Measurements from ENCODE around the gene UGT3A1.
A peak's percentile ranks its signal among the peaks of the same experiment; 100 is the strongest.
"Not testable (repeated sequence)": the region's sequence is repeated elsewhere in the genome, so short reads cannot be mapped to it uniquely, and the experiment has no call there.

The UGT3A1 gene

GRCh38 chr5:35990941-35991611 is at the start of gene UGT3A1:
TSS of gene UGT3A1 (minus strand) at chr5:35991390. CDS start at chr5:35991240, 150 bp downstream.
- H3K27me3 Mint-ChIP-seq, result peaks cover 30% of the 10 kb centered on the region
- H3K9me3 Mint-ChIP-seq, result no peaks in the 10 kb centered on the region
- ATAC-seq, result no peak
- no peaks in the 10 kb centered on the region for H3K4me1 Mint-ChIP-seq
- no peak within 1 kb of the TSS for H3K4me3 Mint-ChIP-seq
- no peak for DNase-seq
- H3K27ac Mint-ChIP-seq, result peak within 1 kb of the TSS in 1 of 2 donors; percentile 36

DNA sequence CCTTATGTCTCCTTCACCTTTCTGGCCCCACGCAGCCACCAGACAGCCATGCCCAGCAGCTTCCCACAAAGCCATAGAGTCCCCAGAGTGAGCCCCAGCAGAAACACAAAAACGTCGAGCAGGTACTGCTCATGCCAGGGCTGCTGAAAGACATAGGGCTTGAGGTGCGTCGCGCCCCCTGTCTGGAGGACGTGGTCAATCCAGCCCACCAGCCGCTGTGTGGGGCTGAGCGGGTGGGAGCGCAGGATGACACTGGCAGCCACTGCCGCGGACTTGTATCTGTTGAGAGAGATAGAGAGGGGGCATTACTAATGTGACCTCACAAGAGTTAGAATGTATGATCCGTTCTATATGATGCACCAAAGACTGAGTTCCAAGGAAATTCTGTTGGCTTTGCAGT is 44.5 kb upstream of the UGT3A1 start:
- H3K4me1 Mint-ChIP-seq, result no peaks in the 10 kb centered on the region
- no peak for DNase-seq
- ATAC-seq, result no peak
- H3K4me3 Mint-ChIP-seq, result no peak overlapping the region
- H3K27ac Mint-ChIP-seq, result no peak overlapping the region
- H3K27me3 Mint-ChIP-seq, result no peaks in the 10 kb centered on the region
- H3K9me3 Mint-ChIP-seq, result no peaks in the 10 kb centered on the region

- not testable (repeated sequence) for H3K9me3 Mint-ChIP-seq, H3K4me3 Mint-ChIP-seq, ATAC-seq, H3K27me3 Mint-ChIP-seq, H3K4me1 Mint-ChIP-seq, DNase-seq, H3K27ac Mint-ChIP-seq
Measured at GRCh38 chr5:36034536-36035134, 43.4 kb upstream of the UGT3A1 start.

DNA sequence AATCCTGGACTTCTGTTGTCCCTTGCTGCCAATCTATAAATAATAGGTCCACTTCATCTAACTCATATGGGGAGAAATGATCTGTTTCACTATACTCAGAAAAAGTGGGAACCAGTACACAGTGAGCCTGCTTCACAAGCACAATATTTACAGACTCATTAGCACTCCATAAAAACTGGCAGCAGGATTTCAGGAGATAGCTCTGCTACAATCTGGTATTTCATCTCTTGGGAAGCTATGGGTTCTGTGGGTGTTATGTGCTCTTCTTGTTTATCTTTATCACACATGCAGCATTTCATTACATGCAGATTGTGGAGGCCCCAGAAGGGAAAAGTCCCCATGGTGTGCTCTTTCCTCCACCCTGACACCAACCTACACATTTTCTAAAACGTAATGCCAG is 42.3 kb upstream of the UGT3A1 start:
- H3K4me3 Mint-ChIP-seq, result no peak overlapping the region
- H3K4me1 Mint-ChIP-seq, result no peaks in the 10 kb centered on the region
- DNase-seq, result no peak
- no peaks in the 10 kb centered on the region for H3K27me3 Mint-ChIP-seq
- no peaks in the 10 kb centered on the region for H3K9me3 Mint-ChIP-seq
- H3K27ac Mint-ChIP-seq, result no peak overlapping the region
- no peak for ATAC-seq

DNA sequence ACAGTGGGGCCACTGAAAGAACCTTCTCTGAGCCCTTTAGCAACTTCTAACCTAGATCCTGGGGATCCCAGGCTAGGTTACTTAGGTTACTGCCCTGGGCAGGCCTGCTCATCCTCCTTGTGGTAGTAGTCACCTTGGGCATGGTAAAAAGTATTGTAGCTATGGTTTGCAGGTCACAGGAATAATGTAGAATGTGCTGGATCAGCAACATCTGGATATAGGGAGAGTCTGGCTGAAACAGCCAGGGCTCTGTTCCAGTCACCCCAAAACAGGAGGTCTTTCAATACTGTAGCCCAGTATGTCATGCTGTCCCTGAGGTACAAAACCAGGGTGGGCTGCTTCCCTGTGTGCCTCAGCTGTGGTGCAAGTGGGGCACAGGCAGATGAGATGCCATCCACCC is 41.9 kb upstream of the UGT3A1 start:
- H3K27ac Mint-ChIP-seq, result no peak overlapping the region
- H3K9me3 Mint-ChIP-seq, result no peaks in the 10 kb centered on the region
- no peaks in the 10 kb centered on the region for H3K4me1 Mint-ChIP-seq
- DNase-seq, result no peak
- no peaks in the 10 kb centered on the region for H3K27me3 Mint-ChIP-seq
- ATAC-seq, result no peak
- H3K4me3 Mint-ChIP-seq, result no peak overlapping the region

GRCh38 chr5:36031223-36031622 is 40.0 kb upstream of the UGT3A1 start:
- ATAC-seq (no peak), DNase-seq (no peak)
- no peak overlapping the region for H3K27ac Mint-ChIP-seq
- no peaks in the 10 kb centered on the region for H3K27me3 Mint-ChIP-seq
- H3K4me1 Mint-ChIP-seq, result no peaks in the 10 kb centered on the region
- H3K4me3 Mint-ChIP-seq, result no peak overlapping the region
- H3K9me3 Mint-ChIP-seq, result peaks cover 0 to 6% of the 10 kb centered on the region in 2 donors

- no peaks in the 10 kb centered on the region for H3K4me1 Mint-ChIP-seq
- peaks cover 4 to 6% of the 10 kb centered on the region in 2 donors for H3K9me3 Mint-ChIP-seq
- H3K27me3 Mint-ChIP-seq, result no peaks in the 10 kb centered on the region
- DNase-seq (no peak), ATAC-seq (no peak)
- no peak overlapping the region for H3K4me3 Mint-ChIP-seq
- no peak overlapping the region for H3K27ac Mint-ChIP-seq
Measured at GRCh38 chr5:36029914-36030313, 38.7 kb upstream of the UGT3A1 start.

- Mint-ChIP-seq H3K9me3 (peaks cover 4 to 15% of the 10 kb centered on the region in 2 donors), H3K4me1 (no peaks in the 10 kb centered on the region), H3K27ac (no peak overlapping the region), H3K4me3 (no peak overlapping the region), H3K27me3 (peaks cover 9% of the 10 kb centered on the region)
- no peak for DNase-seq
- ATAC-seq, result no peak
Measured at GRCh38 chr5:36028816-36029465, 37.8 kb upstream of the UGT3A1 start.

GRCh38 chr5:36027711-36028110 is 36.5 kb upstream of the UGT3A1 start:
- Mint-ChIP-seq H3K27me3 (peaks cover 10% of the 10 kb centered on the region), H3K27ac (no peak overlapping the region), H3K4me3 (no peak overlapping the region), H3K9me3 (peaks cover 4 to 18% of the 10 kb centered on the region in 2 donors), H3K4me1 (no peaks in the 10 kb centered on the region)
- no peak for ATAC-seq
- no peak for DNase-seq

GRCh38 chr5:36026706-36027465 is 35.7 kb upstream of the UGT3A1 start:
- DNase-seq (no peak), ATAC-seq (no peak)
- no peaks in the 10 kb centered on the region for H3K4me1 Mint-ChIP-seq
- no peak overlapping the region for H3K27ac Mint-ChIP-seq
- no peak overlapping the region for H3K4me3 Mint-ChIP-seq
- H3K27me3 Mint-ChIP-seq, result peaks cover 10% of the 10 kb centered on the region
- H3K9me3 Mint-ChIP-seq, result peaks cover 4 to 25% of the 10 kb centered on the region in 2 donors

DNA sequence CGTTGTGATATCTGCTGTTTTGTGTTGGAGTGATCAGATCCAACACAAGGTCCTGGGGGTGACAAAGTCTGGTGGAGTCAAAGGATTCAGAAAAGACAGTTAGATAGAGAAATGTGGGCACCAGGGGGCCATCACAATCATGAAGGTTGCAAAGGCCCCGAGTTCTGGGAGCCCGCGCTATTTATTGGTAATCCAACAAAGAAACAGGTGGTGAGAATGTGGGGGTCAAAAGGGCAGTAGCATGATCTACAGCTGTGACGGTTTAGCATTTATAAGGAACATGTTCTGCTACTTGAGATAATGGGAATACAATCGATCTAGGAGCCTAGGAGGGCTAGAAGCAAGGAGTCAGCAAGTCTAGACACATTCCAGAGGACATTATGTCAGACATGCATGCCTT is 31.1 kb upstream of the UGT3A1 start:
- DNase-seq, ATAC-seq, H3K4me1 Mint-ChIP-seq, H3K27ac Mint-ChIP-seq, H3K4me3 Mint-ChIP-seq: not testable (repeated sequence)
- Mint-ChIP-seq H3K9me3 (peaks cover 4 to 26% of the 10 kb centered on the region in 2 donors), H3K27me3 (peaks cover 22% of the 10 kb centered on the region)

DNA sequence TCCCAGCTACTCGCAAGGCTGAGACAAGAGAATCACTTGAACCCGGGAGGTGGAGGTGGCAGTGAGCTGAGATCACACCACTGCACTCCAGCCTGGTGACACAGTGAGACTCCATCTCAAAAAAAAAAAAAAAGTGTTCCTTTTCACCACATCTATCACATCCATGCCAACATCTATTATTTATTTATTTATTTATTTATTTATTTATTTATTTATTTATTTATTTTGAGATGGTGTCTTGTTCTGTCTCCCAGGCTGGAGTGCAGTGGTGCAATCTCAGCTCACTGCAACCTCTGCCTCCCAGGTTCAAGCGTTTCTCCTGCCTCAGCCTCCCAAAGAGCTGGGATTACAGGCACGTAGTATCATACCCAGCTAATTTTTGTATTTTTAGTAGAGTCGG is 28.4 kb upstream of the UGT3A1 start:
- peaks cover 19% of the 10 kb centered on the region for H3K27me3 Mint-ChIP-seq
- peaks cover 13 to 41% of the 10 kb centered on the region in 2 donors for H3K9me3 Mint-ChIP-seq
- H3K27ac Mint-ChIP-seq, ATAC-seq, DNase-seq, H3K4me3 Mint-ChIP-seq, H3K4me1 Mint-ChIP-seq: not testable (repeated sequence)

DNA sequence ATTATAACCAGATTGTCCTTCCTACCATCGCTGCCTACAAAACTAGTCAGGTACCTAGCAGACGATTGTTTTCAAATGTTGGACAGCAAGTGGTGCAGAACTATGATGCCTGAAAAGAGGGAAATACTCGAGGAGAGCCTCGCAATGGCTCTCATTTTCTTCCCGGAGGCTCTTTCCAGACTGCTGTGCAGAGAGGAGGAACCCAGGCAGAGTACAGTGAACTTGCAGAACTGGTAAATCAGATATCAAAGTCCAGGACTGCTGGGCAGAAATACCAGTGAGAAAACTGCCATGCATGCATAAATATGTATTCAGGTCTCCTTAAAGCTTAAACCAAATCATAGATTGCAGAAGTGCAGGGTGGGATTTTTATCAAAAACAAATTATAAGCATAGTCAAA is 26.4 kb upstream of the UGT3A1 start:
- DNase-seq (no peak), ATAC-seq (no peak)
- peaks cover 23 to 51% of the 10 kb centered on the region in 2 donors for H3K9me3 Mint-ChIP-seq
- no peaks in the 10 kb centered on the region for H3K4me1 Mint-ChIP-seq
- H3K27me3 Mint-ChIP-seq, result peaks cover 11% of the 10 kb centered on the region
- H3K27ac Mint-ChIP-seq, result no peak overlapping the region
- no peak overlapping the region for H3K4me3 Mint-ChIP-seq

DNA sequence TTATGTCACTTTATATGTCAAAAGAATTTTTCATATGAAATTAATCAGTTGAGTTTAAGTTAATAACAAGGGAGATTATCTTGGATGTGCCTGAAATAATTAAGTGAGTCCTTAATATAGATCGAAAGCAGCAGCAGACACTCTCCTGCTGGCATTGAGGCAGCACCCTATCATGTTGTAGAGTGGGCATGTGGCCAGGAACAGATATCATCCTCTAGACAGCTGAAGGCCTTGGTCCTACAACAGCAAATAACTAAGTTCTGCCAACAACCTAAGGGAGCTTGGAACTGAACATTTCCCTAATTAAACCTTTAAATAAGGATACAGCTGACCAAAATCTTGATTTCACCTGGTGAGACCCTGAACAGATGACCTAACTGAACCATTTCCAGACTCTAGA is 25.8 kb upstream of the UGT3A1 start:
- Mint-ChIP-seq H3K9me3 (peaks cover 23 to 52% of the 10 kb centered on the region in 2 donors), H3K27ac (no peak overlapping the region), H3K27me3 (peaks cover 11% of the 10 kb centered on the region), H3K4me1 (no peaks in the 10 kb centered on the region), H3K4me3 (no peak overlapping the region)
- no peak for ATAC-seq
- no peak for DNase-seq

- Mint-ChIP-seq H3K9me3 (peaks cover 34 to 68% of the 10 kb centered on the region in 2 donors), H3K27ac (no peak overlapping the region), H3K4me1 (no peaks in the 10 kb centered on the region), H3K4me3 (no peak overlapping the region), H3K27me3 (no peaks in the 10 kb centered on the region)
- ATAC-seq, result no peak
- DNase-seq, result no peak
Measured at GRCh38 chr5:36013182-36013581, 22.0 kb upstream of the UGT3A1 start.

DNA sequence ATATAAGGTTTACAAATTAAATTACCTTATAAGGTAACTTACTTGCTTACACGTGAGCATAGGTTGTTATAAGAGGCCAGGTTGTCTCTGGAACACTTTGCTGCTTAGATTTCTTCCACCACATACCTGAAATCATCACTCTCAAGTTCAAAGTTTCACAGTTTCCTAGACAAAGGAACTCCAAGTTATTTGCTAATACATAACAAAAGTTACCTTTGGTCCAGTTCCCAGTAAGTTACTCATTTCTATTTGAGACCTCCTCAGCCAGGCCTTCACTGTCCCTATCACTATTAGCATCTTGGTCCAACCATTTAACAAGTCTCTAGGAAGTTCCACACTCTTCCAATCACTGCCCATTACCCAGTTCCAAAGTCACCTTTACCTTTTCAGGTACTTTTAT is 18.5 kb upstream of the UGT3A1 start:
- no peak for ATAC-seq
- no peak overlapping the region for H3K4me3 Mint-ChIP-seq
- no peak for DNase-seq
- peaks cover 23 to 47% of the 10 kb centered on the region in 2 donors for H3K9me3 Mint-ChIP-seq
- no peaks in the 10 kb centered on the region for H3K27me3 Mint-ChIP-seq
- H3K27ac Mint-ChIP-seq, result no peak overlapping the region
- no peaks in the 10 kb centered on the region for H3K4me1 Mint-ChIP-seq
